Amniotic epithelial cell (primary cell): Measurements from ENCODE around the gene MACROD2.

Source experiments
- DNase-seq: peaks from one replicate; pipeline ENCODE4 v3.0.0-alpha.2; 2010; ENCODE audit warnings: low read depth

Gene MACROD2

DNA sequence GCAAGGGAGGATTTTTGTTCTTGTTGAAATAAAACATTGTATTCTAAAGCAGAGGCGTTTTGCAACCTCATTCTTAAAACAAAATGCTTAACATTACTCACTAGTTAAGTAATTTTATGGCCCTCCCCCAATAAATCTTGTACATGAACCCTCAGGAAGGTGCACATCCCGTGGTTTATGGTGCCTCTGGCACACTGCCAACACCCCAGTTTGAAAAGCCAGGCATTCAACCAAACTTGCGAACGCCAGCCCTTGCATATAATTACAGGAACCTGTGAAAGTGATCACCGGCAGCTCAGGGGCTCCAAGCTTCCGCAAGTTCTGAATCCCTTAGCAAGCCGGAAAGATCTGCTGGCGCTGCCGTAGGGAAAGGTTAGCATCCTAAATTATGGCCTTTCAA lies 1451.1 kb downstream of the MACROD2 start:
- DNase-seq, result peak; percentile 5

GRCh38 chr20:15447549-15447948 lies 1452.2 kb downstream of the MACROD2 start:
- DNase-seq, result no peak

DNA sequence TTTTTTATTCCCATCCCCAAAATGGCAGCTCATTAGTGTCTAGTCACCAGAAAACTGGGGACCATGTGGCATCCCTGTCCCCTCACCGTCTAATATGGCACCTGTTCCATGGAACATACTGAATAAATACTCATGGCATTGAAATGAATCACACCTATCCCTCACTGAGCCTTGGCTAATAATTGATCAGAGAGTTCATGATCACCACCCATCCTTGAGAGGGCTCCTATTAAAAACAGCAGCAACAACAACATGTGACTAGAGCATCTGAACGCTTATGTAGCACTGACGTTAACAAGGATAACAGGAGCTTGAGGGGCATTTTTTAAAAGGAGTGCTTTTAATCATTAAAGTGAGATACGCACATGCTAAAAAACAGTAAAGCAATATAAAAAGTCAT lies 1453.7 kb downstream of the MACROD2 start:
- DNase-seq, result no peak

GRCh38 chr20:15451241-15451640 lies 1455.9 kb downstream of the MACROD2 start:
- no peak for DNase-seq

GRCh38 chr20:15455279-15455678 lies 1460.0 kb downstream of the MACROD2 start:
- no peak for DNase-seq

- DNase-seq, result no peak
These were observed 1466.6 kb downstream of the MACROD2 start for GRCh38 chr20:15461938-15462337.

GRCh38 chr20:15475483-15475882 lies 1480.2 kb downstream of the MACROD2 start:
- DNase-seq, result no peak

- no peak for DNase-seq
These were observed 1480.9 kb downstream of the MACROD2 start for GRCh38 chr20:15476186-15476585.

GRCh38 chr20:15476781-15477180 lies 1481.5 kb downstream of the MACROD2 start:
- DNase-seq, result no peak

DNA sequence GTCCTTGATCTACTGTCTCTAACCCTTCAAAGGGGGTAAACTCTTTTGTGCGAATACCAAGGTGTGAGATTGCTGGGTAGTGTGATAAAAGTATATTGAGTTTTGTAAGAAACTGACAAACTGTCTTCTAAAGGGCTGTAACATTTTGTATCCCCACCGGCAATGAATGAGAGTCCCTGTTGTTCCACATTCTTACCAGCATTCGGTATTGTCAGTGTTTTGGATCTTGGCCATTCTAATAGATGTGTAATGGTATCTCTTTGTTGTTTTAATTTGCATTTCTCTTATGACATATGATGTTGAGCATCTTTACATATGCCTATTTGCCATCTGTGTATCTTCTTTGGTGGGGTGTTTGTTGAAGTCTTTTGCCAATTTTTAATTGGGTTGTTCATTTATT lies 1487.2 kb downstream of the MACROD2 start:
- no peak for DNase-seq

- DNase-seq, result no peak
These were observed 1490.2 kb downstream of the MACROD2 start for GRCh38 chr20:15485519-15485918.

GRCh38 chr20:15487030-15487429 lies 1491.7 kb downstream of the MACROD2 start:
- no peak for DNase-seq

- DNase-seq, result no peak
These were observed 1492.4 kb downstream of the MACROD2 start for GRCh38 chr20:15487682-15488081.

- DNase-seq, result no peak
These were observed 1496.3 kb downstream of the MACROD2 start for GRCh38 chr20:15491575-15491974.

- DNase-seq, result no peak
These were observed 1499.5 kb downstream of the MACROD2 start for GRCh38 chr20:15494851-15495250.

DNA sequence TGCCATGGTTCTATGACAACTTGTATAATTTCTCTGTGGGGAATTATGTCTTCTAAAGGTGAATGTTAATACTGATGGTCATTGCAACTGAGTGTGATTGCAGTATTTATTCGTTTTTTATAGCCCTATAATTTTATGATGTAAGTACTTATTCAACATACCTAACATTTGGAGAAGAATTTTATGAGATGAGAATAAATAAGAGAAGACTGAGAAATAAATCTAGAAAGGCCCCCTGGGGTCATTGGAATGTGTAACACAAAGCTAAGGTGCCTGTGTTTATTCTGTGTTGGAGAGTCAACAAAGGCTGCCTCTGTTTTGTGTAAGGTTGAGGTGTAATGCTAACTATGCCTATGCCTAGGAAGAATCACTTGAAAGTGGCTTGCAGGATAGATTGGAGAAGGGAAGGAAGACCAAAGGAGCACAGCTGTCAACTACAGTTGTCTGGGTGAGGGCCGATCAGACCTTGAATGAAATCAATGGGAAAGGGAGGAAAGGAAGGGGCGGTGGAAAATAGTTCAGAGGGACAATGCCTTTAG lies 1501.3 kb downstream of the MACROD2 start:
- no peak for DNase-seq

DNA sequence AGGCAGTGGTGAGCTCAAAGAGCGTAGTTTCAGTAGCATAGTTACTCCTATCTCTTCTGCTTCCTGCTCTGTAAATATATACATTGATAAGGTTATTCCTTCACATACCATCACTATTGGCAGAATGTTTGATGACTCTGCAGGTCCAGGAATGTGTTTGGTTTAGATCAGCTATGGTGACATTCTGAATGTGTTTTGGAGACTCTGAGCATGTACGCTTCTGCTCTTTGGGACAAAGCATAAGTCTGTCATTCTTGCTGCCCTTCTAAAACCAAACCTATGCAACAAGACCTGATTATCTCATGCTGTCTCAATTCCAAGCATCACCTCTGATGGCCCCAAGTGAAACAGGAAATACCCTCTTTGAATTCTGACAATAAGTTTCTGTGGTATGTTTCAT lies 1503.6 kb downstream of the MACROD2 start:
- no peak for DNase-seq

GRCh38 chr20:15506311-15506710 lies 1511.0 kb downstream of the MACROD2 start:
- no peak for DNase-seq

GRCh38 chr20:15507151-15507550 lies 1511.8 kb downstream of the MACROD2 start:
- no peak for DNase-seq

- no peak for DNase-seq
These were observed 1516.2 kb downstream of the MACROD2 start for GRCh38 chr20:15511551-15511950.

- DNase-seq, result no peak
These were observed 1517.6 kb downstream of the MACROD2 start for GRCh38 chr20:15512916-15513315.

DNA sequence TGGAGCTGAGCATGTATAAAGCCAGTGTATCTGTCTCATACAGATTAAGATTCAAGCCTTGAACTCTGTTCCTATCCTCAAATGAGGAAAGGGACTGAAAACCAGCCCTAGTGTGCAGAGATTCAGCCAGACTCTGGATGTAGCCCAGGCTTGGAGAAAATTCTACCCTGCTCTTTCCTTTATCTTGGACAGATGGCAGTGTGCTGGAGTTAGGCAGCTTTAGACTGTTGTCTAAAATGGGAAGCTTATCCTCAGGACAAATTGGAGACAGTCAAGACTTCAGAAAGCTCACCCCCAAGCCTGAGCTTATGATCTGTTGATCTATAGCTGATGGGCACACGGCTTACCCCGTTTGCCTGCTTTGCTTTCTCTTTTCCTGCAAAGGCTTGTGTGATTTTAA lies 1520.4 kb downstream of the MACROD2 start:
- no peak for DNase-seq

GRCh38 chr20:15520930-15521524 lies 1525.7 kb downstream of the MACROD2 start:
- DNase-seq, result no peak

- no peak for DNase-seq
These were observed 1528.1 kb downstream of the MACROD2 start for GRCh38 chr20:15523400-15523799.
